Trophoblast cell (in vitro differentiated cells and primary cell): ENCODE measurements around the gene PIMREG.

Source experiments
- DNase-seq, 2 donors: peaks; one replicate each; pipeline ENCODE4 v3.0.0-alpha.2; 2016
- H2AFZ ChIP-seq: 2 replicates; pipeline ENCODE4 v1.6.1; 2013; ENCODE audit warnings: low read length, moderate library complexity, mild to moderate bottlenecking; ENCODE audit not compliant: insufficient read depth, poor library complexity
- H2AK5ac ChIP-seq: 2 replicates; pipeline ENCODE4 v1.6.1; 2013; ENCODE audit warnings: mild to moderate bottlenecking, low read length
- H2BK120ac ChIP-seq: 2 replicates; pipeline ENCODE4 v1.6.1; 2013; ENCODE audit warnings: low read length, mild to moderate bottlenecking, moderate library complexity; ENCODE audit not compliant: insufficient read depth, poor library complexity
- H2BK12ac ChIP-seq: 2 replicates; pipeline ENCODE4 v1.6.1; 2013; ENCODE audit warnings: mild to moderate bottlenecking, low read length, moderate library complexity
- H2BK5ac ChIP-seq: 2 replicates; pipeline ENCODE4 v1.6.1; 2013; ENCODE audit warnings: low read length, low read depth, moderate library complexity, mild to moderate bottlenecking; ENCODE audit not compliant: poor library complexity
- H3K14ac ChIP-seq: 2 replicates; pipeline ENCODE4 v1.6.1; 2013; ENCODE audit warnings: mild to moderate bottlenecking, low read length
- H3K18ac ChIP-seq: 2 replicates; pipeline ENCODE4 v1.6.1; 2013; ENCODE audit warnings: mild to moderate bottlenecking, low read length
- H3K23ac ChIP-seq: 2 replicates; pipeline ENCODE4 v1.6.1; 2013; ENCODE audit warnings: low read length
- H3K27ac ChIP-seq: 2 replicates; pipeline ENCODE4 v1.5.1; 2013; ENCODE audit warnings: low read depth, mild to moderate bottlenecking, inconsistent platforms, low read length, moderate library complexity
- H3K27me3 ChIP-seq: 2 replicates; pipeline ENCODE4 v1.6.1; 2013; ENCODE audit warnings: inconsistent platforms, mild to moderate bottlenecking, low read length, moderate library complexity; ENCODE audit not compliant: insufficient read depth
- H3K36me3 ChIP-seq, 2 experiments: 1 replicate in 1 of 2; 2 replicates in 1 of 2; pipeline ENCODE4 v1.6.1; 2013; ENCODE audit warnings: low read length in 2 of 2, mild to moderate bottlenecking in 2 of 2, moderate library complexity in 1 of 2; ENCODE audit not compliant: insufficient read depth in 2 of 2, control insufficient read depth in 1 of 2
- H3K4ac ChIP-seq: 2 replicates; pipeline ENCODE4 v1.6.1; 2013; ENCODE audit warnings: low read depth, mild to moderate bottlenecking, low read length, moderate library complexity
- H3K4me1 ChIP-seq, 2 experiments: 1 replicate in 1 of 2; 2 replicates in 1 of 2; pipeline ENCODE4 v1.6.1; 2013; ENCODE audit warnings: low read length in 2 of 2, mild to moderate bottlenecking in 2 of 2, moderate library complexity in 1 of 2; ENCODE audit not compliant: insufficient read depth in 2 of 2, control insufficient read depth in 1 of 2
- H3K4me2 ChIP-seq: 2 replicates; pipeline ENCODE4 v1.6.1; 2013; ENCODE audit warnings: inconsistent platforms, mild to moderate bottlenecking, low read length, moderate library complexity
- H3K4me3 ChIP-seq: 2 replicates; pipeline ENCODE4 v1.5.1; 2013; ENCODE audit warnings: mild to moderate bottlenecking, low read depth, low read length, inconsistent platforms
- H3K79me1 ChIP-seq: one replicate; pipeline ENCODE4 v1.6.1; 2013; ENCODE audit warnings: low read length
- H3K79me2 ChIP-seq: 2 replicates; pipeline ENCODE4 v1.6.1; 2013; ENCODE audit warnings: low read length, mild to moderate bottlenecking; ENCODE audit not compliant: control insufficient read depth, insufficient read depth, poor library complexity
- H3K9ac ChIP-seq: 2 replicates; pipeline ENCODE4 v1.6.1; 2013; ENCODE audit warnings: mild to moderate bottlenecking, low read length
- H3K9me3 ChIP-seq: 2 replicates; pipeline ENCODE4 v1.6.1; 2013; ENCODE audit warnings: low read depth, mild to moderate bottlenecking, control low read depth, inconsistent platforms, low read length; ENCODE audit not compliant: insufficient read depth
- H4K12ac ChIP-seq: 2 replicates; pipeline ENCODE4 v1.6.1; 2013; ENCODE audit warnings: low read depth, mild to moderate bottlenecking, low read length, moderate library complexity
- H4K8ac ChIP-seq: 2 replicates; pipeline ENCODE4 v1.6.1; 2013; ENCODE audit warnings: low read depth, mild to moderate bottlenecking, low read length, moderate library complexity
- H4K91ac ChIP-seq: one replicate; pipeline ENCODE4 v1.6.1; 2013; ENCODE audit warnings: low read depth, mild to moderate bottlenecking, low read length, moderate library complexity
- WGBS: extraction: QIAGEN DNeasy Blood & Tissue Kit; methylation state at CpG from one replicate; pipeline ENCODE4 v1.1.7; 2013; ENCODE audit warnings: missing lambda C conversion rate; ENCODE audit not compliant: insufficient read length, insufficient coverage; ENCODE audit errors: extremely low coverage; 5-methylcytosine and 5-hydroxymethylcytosine counted together

Gene PIMREG

GRCh38 chr17:6463616-6464445 is 19.6 kb downstream of the PIMREG start:
- Histone ChIP-seq H2AK5ac (no peak overlapping the region), H3K4ac (no peak overlapping the region), H2AFZ (no peak overlapping the region), H3K9me3 (peaks cover 2% of the 10 kb centered on the region), H3K23ac (no peak overlapping the region), H3K27ac (no peak overlapping the region), H3K79me2 (no peaks in the 10 kb centered on the region), H4K91ac (no peak overlapping the region), H3K4me3 (no peak overlapping the region), H4K12ac (no peak overlapping the region), H3K18ac (no peak overlapping the region), H3K4me1 (no peaks in the 10 kb centered on the region), H3K4me2 (no peak overlapping the region), H3K9ac (peak overlapping the region; percentile 29), H4K8ac (no peak overlapping the region), H3K79me1 (no peaks in the 10 kb centered on the region), H3K36me3 (no peaks in the 10 kb centered on the region), H2BK12ac (no peak overlapping the region), H2BK120ac (no peak overlapping the region), H3K14ac (no peak overlapping the region), H2BK5ac (no peak overlapping the region), H3K27me3 (no peaks in the 10 kb centered on the region)
- DNase-seq, result no peak
- no CpG with 5 or more reads among the region's 24 CpGs for whole genome bisulfite sequencing

GRCh38 chr17:6464446-6465041 is 20.3 kb downstream of the PIMREG start:
- Histone ChIP-seq H3K27me3 (no peaks in the 10 kb centered on the region), H2BK5ac (no peak overlapping the region), H3K79me2 (no peaks in the 10 kb centered on the region), H2AFZ (no peak overlapping the region), H3K14ac (no peak overlapping the region), H4K91ac (no peak overlapping the region), H3K4me3 (no peak overlapping the region), H4K8ac (no peak overlapping the region), H4K12ac (no peak overlapping the region), H2BK120ac (no peak overlapping the region), H2BK12ac (no peak overlapping the region), H3K23ac (no peak overlapping the region), H3K4me2 (no peak overlapping the region), H3K18ac (no peak overlapping the region), H3K9me3 (peaks cover 2% of the 10 kb centered on the region), H3K27ac (no peak overlapping the region), H3K36me3 (no peaks in the 10 kb centered on the region), H3K4ac (no peak overlapping the region), H2AK5ac (no peak overlapping the region), H3K9ac (no peak overlapping the region), H3K79me1 (no peaks in the 10 kb centered on the region), H3K4me1 (no peaks in the 10 kb centered on the region)
- no CpG with 5 or more reads among the region's 14 CpGs for WGBS
- DNase-seq, result no peak

GRCh38 chr17:6465206-6466003 is 21.1 kb downstream of the PIMREG start:
- H3K9ac ChIP-seq, result no peak overlapping the region
- H2AFZ ChIP-seq, result no peak overlapping the region
- H3K23ac ChIP-seq, result no peak overlapping the region
- no peak overlapping the region for H2BK5ac ChIP-seq
- H4K91ac ChIP-seq, result no peak overlapping the region
- DNase-seq, result no peak
- H3K9me3 ChIP-seq, result peaks cover 2% of the 10 kb centered on the region
- no CpG with 5 or more reads among the region's 19 CpGs for WGBS
- no peak overlapping the region for H3K4me2 ChIP-seq
- H4K8ac ChIP-seq, result no peak overlapping the region
- H3K14ac ChIP-seq, result no peak overlapping the region
- H3K27me3 ChIP-seq, result no peaks in the 10 kb centered on the region
- no peak overlapping the region for H2AK5ac ChIP-seq
- H2BK120ac ChIP-seq, result no peak overlapping the region
- no peaks in the 10 kb centered on the region for H3K79me2 ChIP-seq
- no peaks in the 10 kb centered on the region for H3K4me1 ChIP-seq
- no peaks in the 10 kb centered on the region for H3K36me3 ChIP-seq
- no peak overlapping the region for H3K27ac ChIP-seq
- H3K4ac ChIP-seq, result no peak overlapping the region
- H3K4me3 ChIP-seq, result no peak overlapping the region
- H2BK12ac ChIP-seq, result no peak overlapping the region
- H3K18ac ChIP-seq, result no peak overlapping the region
- no peaks in the 10 kb centered on the region for H3K79me1 ChIP-seq
- no peak overlapping the region for H4K12ac ChIP-seq

- no peak overlapping the region for H4K91ac ChIP-seq
- no peaks in the 10 kb centered on the region for H3K79me2 ChIP-seq
- DNase-seq, result no peak
- no peak overlapping the region for H2AK5ac ChIP-seq
- H2BK120ac ChIP-seq, result no peak overlapping the region
- H3K4me2 ChIP-seq, result no peak overlapping the region
- H3K4me3 ChIP-seq, result no peak overlapping the region
- no peak overlapping the region for H3K18ac ChIP-seq
- no peak overlapping the region for H3K27ac ChIP-seq
- no peak overlapping the region for H3K23ac ChIP-seq
- no peak overlapping the region for H3K4ac ChIP-seq
- no peak overlapping the region for H2BK5ac ChIP-seq
- no peak overlapping the region for H3K9ac ChIP-seq
- H3K14ac ChIP-seq, result no peak overlapping the region
- H4K8ac ChIP-seq, result no peak overlapping the region
- no peaks in the 10 kb centered on the region for H3K79me1 ChIP-seq
- no peaks in the 10 kb centered on the region for H3K36me3 ChIP-seq
- no peak overlapping the region for H2BK12ac ChIP-seq
- no peaks in the 10 kb centered on the region for H3K9me3 ChIP-seq
- no peak overlapping the region for H2AFZ ChIP-seq
- no peak overlapping the region for H4K12ac ChIP-seq
- no CpG with 5 or more reads among the region's 1 CpG for WGBS
- H3K27me3 ChIP-seq, result no peaks in the 10 kb centered on the region
- no peaks in the 10 kb centered on the region for H3K4me1 ChIP-seq
These were observed 23.3 kb downstream of the PIMREG start for GRCh38 chr17:6467567-6467966.
